Gastrocnemius medialis (tissue), 4 donors: ENCODE measurements around the gene DAPL1. TPM values are rescaled to one million over a fixed set of nuclear protein-coding genes. Genes with fewer than 3 reads are reported as not detected.

ENCODE experiments used
- ATAC-seq, 2 donors: fragments of 150-250 bp; one replicate each; pipeline ENCODE4 v1.9.1; 2016
- DNase-seq, 2 donors: peaks; one replicate each; pipeline ENCODE4 v3.0.0-alpha.2; 2019
- H3K27ac ChIP-seq, 4 donors: fragments of 200-600 bp; sonication (generic); 1 replicate in 1 of 4; 2 replicates in 3 of 4; pipeline ENCODE4 v1.5.1; 2016 to 2018; ENCODE audit warnings: mild to moderate bottlenecking in 2 of 4, moderate library complexity in 1 of 4
- H3K27me3 ChIP-seq, 3 donors: fragments of 200-600 bp; sonication (generic) in 2 of 3; 1 replicate in 1 of 3; 2 replicates in 2 of 3; pipeline versions ENCODE4 v1.5.1 to v1.6.0; 2016 to 2019; ENCODE audit warnings: mild to moderate bottlenecking in 1 of 3, moderate library complexity in 1 of 3
- H3K36me3 ChIP-seq, 2 donors: fragments of 200-600 bp; sonication (generic) in 1 of 2; one replicate each; pipeline ENCODE4 v1.5.1; 2017 to 2018
- H3K4me1 ChIP-seq, 2 donors: fragments of 200-600 bp; sonication (generic) in 1 of 2; one replicate each; pipeline ENCODE4 v1.5.1; 2016 to 2017; ENCODE audit warnings: mild to moderate bottlenecking in 2 of 2
- H3K4me3 ChIP-seq, 4 donors: fragments of 200-600 bp; sonication (generic) in 3 of 4; 1 replicate in 1 of 4; 2 replicates in 3 of 4; pipeline ENCODE4 v1.5.1; 2016 to 2019; ENCODE audit warnings: mild to moderate bottlenecking in 2 of 4
- H3K9me3 ChIP-seq, 3 donors: fragments of 200-600 bp; sonication (generic) in 2 of 3; 1 replicate in 1 of 3; 2 replicates in 2 of 3; pipeline ENCODE4 v1.5.1; 2016 to 2019
- POLR2A ChIP-seq, 2 donors: fragments of 450-650 bp; IDR thresholded peaks; one replicate each; pipeline ENCODE4 v1.6.1; 2017; ENCODE audit warnings: antibody characterized with exemption in 2 of 2, mild to moderate bottlenecking in 2 of 2, moderate library complexity in 2 of 2
- in situ Hi-C, 4 donors: fragments of 200-750 bp; cut with MboI; loops; one replicate each; pipeline versions ENCODE4 v1.15.0 to v1.8.0; 2017; ENCODE audit warnings: low sequenced_read_pairs in 4 of 4
- intact Hi-C: fragments of 100-400 bp; cut with DNase I; formaldehyde crosslinking; loops from one replicate; pipeline ENCODE4 v1.15.1; 2023; ENCODE audit warnings: low total_unique reads
- total RNA-seq, 4 donors: library from RNA; depleted of rRNA; stranded (reverse); fragments of >200 nt; gene quantifications; one replicate each; pipeline versions ENCODE4 v1.1.0 to v1.2.3, GENCODE V29; 2016
- TF ChIP-seq, protein P1 (sequence below), 5 experiments: fragments of 450-650 bp in 3 of 5; fragments of 200-600 bp in 2 of 5; sonication (generic) in 2 of 5; IDR thresholded peaks in 4 of 5; conservative IDR thresholded peaks in 1 of 5; 1 replicate in 4 of 5; 2 replicates in 1 of 5; pipeline ENCODE4 v1.5.1; 2016 to 2019; ENCODE audit warnings: antibody characterized with exemption in 5 of 5, mild to moderate bottlenecking in 3 of 5, moderate library complexity in 3 of 5

DAPL1 gene
- total RNA-seq, 4 donors from 2014 or later, result not detected

DNA sequence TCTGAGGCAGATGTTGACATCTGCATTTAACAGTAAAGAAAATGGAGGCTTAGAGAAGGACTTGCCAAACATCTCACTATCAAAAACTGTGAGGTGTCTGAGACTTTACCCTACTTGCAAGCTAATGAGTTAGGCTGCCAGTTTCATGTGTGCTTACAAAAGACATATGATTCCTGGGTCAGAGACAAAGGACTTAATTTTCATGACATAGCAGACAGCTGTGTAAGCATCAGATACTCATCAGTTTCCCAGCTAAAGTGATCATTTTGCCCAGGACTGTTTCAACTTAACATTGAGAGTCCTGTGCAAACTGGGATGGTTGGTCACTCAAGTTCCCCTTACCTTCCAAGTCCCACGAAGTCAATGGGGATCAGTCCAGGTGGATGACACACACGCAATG is 18.9 kb upstream of the DAPL1 start:
- TF ChIP-seq POLR2A (IDR thresholded peaks at IDR 0.05), result no peak
- TF ChIP-seq, protein P1, sequence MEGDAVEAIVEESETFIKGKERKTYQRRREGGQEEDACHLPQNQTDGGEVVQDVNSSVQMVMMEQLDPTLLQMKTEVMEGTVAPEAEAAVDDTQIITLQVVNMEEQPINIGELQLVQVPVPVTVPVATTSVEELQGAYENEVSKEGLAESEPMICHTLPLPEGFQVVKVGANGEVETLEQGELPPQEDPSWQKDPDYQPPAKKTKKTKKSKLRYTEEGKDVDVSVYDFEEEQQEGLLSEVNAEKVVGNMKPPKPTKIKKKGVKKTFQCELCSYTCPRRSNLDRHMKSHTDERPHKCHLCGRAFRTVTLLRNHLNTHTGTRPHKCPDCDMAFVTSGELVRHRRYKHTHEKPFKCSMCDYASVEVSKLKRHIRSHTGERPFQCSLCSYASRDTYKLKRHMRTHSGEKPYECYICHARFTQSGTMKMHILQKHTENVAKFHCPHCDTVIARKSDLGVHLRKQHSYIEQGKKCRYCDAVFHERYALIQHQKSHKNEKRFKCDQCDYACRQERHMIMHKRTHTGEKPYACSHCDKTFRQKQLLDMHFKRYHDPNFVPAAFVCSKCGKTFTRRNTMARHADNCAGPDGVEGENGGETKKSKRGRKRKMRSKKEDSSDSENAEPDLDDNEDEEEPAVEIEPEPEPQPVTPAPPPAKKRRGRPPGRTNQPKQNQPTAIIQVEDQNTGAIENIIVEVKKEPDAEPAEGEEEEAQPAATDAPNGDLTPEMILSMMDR (IDR thresholded peaks at IDR 0.05 in 4 of 5, conservative IDR thresholded peaks at IDR 0.05 in 1 of 5), result no peak
- in situ Hi-C loops (no loop called here), intact Hi-C loops (no loop called here)

DNA sequence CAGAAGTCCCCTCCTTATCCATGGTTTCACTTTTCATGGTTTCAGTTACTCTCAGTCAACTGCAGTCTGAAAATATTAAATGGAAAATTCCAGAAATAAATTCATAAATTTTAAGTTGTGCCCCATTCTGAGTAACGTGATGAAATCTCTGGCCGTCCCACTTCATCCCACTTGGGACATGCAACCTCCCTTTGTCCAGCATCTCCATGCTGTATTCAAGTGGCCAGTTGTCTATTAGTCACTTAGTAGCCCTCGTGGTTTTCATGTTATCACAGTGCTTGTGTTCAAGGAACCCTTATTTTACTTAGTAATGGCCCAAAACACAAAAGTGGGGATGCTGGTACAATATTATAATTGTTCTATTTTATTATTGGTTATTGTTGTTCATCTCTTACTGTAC is 18.0 kb upstream of the DAPL1 start:
- no peak for ATAC-seq
- Histone ChIP-seq H3K9me3 (no peaks in the 10 kb centered on the region), H3K36me3 (no peaks in the 10 kb centered on the region), H3K4me3 (no peak overlapping the region), H3K27me3 (no peaks in the 10 kb centered on the region), H3K27ac (no peak overlapping the region), H3K4me1 (peaks cover 0 to 9% of the 10 kb centered on the region in 2 donors)
- intact Hi-C loops, result no loop called here
- no peak for TF ChIP-seq POLR2A (IDR thresholded peaks at IDR 0.05)
- TF ChIP-seq, protein P1 (IDR thresholded peaks at IDR 0.05 in 4 of 5, conservative IDR thresholded peaks at IDR 0.05 in 1 of 5), result no peak
- no peak for DNase-seq
- in situ Hi-C loops, result no loop called here

More for the DNA sequence above, 18.9 kb upstream of the DAPL1 start:
- no peak for ATAC-seq
- Histone ChIP-seq H3K27ac (no peak overlapping the region), H3K27me3 (no peaks in the 10 kb centered on the region), H3K36me3 (no peaks in the 10 kb centered on the region), H3K4me3 (no peak overlapping the region), H3K9me3 (no peaks in the 10 kb centered on the region), H3K4me1 (peaks cover 0 to 9% of the 10 kb centered on the region in 2 donors)
- no peak for DNase-seq

DNA sequence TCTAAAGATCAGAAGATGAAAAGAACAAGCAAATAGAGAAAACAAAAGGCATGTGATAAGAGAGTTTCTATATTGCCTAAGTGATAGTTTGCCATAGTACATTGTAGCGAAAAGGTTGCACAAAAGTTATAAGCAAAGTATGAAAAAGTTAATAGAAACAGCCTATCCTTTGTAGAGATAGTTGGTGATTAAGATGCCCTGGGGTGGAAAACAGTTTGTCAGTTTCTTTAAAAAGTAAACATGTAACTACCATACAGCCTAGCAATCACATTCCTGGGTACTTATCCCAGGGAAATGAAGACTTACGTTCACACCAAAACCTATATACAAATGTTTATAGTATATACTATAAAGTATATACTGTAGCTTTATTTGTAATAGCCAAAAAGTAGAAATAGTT is 16.9 kb upstream of the DAPL1 start:
- no peaks in the 10 kb centered on the region for H3K27me3 ChIP-seq
- ATAC-seq (no peak), DNase-seq (no peak)
- no peaks in the 10 kb centered on the region for H3K36me3 ChIP-seq
- no peak overlapping the region for H3K4me3 ChIP-seq
- H3K4me1 ChIP-seq, result peaks cover 0 to under 1% of the 10 kb centered on the region in 2 donors
- TF ChIP-seq, protein P1 (IDR thresholded peaks at IDR 0.05 in 4 of 5, conservative IDR thresholded peaks at IDR 0.05 in 1 of 5), result no peak
- no peak for TF ChIP-seq POLR2A (IDR thresholded peaks at IDR 0.05)
- H3K27ac ChIP-seq, result no peak overlapping the region
- in situ Hi-C loops (no loop called here), intact Hi-C loops (no loop called here)
- no peaks in the 10 kb centered on the region for H3K9me3 ChIP-seq

DNA sequence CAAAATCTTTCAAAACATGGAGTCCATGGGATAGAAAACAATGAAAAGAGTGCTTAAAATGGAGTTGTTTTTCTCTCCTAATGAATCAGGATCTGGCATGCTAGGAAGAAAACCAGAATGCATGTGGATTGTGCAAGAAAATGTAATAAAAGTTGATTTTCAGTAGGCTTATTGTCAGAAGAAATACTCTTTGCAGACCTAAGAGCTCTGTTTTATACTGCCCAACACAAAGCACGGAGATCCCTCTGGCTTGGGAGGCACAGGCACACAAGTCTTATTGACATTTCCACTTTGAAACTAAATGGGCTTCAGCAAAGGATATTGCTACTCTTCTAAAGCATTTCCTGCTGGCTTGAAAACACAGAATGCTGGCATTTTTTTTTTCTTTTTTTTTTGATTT is 15.5 kb upstream of the DAPL1 start:
- Histone ChIP-seq H3K4me1 (no peaks in the 10 kb centered on the region), H3K27ac (no peak overlapping the region), H3K27me3 (no peaks in the 10 kb centered on the region), H3K4me3 (no peak overlapping the region), H3K36me3 (no peaks in the 10 kb centered on the region), H3K9me3 (no peaks in the 10 kb centered on the region)
- TF ChIP-seq POLR2A (IDR thresholded peaks at IDR 0.05), result no peak
- TF ChIP-seq, protein P1 (IDR thresholded peaks at IDR 0.05 in 4 of 5, conservative IDR thresholded peaks at IDR 0.05 in 1 of 5), result no peak
- intact Hi-C loops (no loop called here), in situ Hi-C loops (no loop called here)
- no peak for ATAC-seq
- no peak for DNase-seq

- TF ChIP-seq, protein P1 (IDR thresholded peaks at IDR 0.05 in 4 of 5, conservative IDR thresholded peaks at IDR 0.05 in 1 of 5), result no peak
- TF ChIP-seq POLR2A (IDR thresholded peaks at IDR 0.05), result no peak
- Histone ChIP-seq H3K27ac (no peak overlapping the region), H3K9me3 (no peaks in the 10 kb centered on the region), H3K36me3 (no peaks in the 10 kb centered on the region), H3K27me3 (no peaks in the 10 kb centered on the region), H3K4me3 (no peak overlapping the region), H3K4me1 (no peaks in the 10 kb centered on the region)
- no peak for ATAC-seq
- DNase-seq, result no peak
- in situ Hi-C loops, result no loop called here
- intact Hi-C loops, result no loop called here
These were observed 13.7 kb upstream of the DAPL1 start for GRCh38 chr2:158781353-158781961.
